IMR-90 (cell line): ENCODE measurements around the gene NACC2. TPM values are rescaled to one million over a fixed set of nuclear protein-coding genes. Genes with fewer than 3 reads are reported as not detected.

ENCODE experiments used
- ATAC-seq: fragments of 200-7000 bp; cut with Tn5 transposase; 2 replicates; pipeline ENCODE4 v1.9.1; 2020; ENCODE audit warnings: low read depth, mild to moderate bottlenecking, moderate library complexity
- BruUV-seq: library from RNA; stranded (reverse); fragments of 400-500 nt; replicated peaks from 2 replicates; lab custom pipeline; 2021; lab: Mats Ljungman, UMichigan
- CTCF ChIA-PET: fragments of 300-600 bp; formaldehyde crosslinking; extraction: SDS; loops from one replicate; lab custom pipeline; 2021; ENCODE audit warnings: antibody characterized with exemption; lab: Yijun Ruan, JAX
- POLR2A ChIA-PET: fragments of 300-600 bp; sonication (Branson Sonifier 250); formaldehyde crosslinking; loops from one replicate; lab custom pipeline; 2022; ENCODE audit warnings: antibody characterized with exemption; ENCODE audit not compliant: unreplicated experiment; lab: Charles Lee
- DNase-seq: peaks from one replicate; pipeline ENCODE4 v3.0.0; 2013
- H2AFZ ChIP-seq: replicated peaks from 2 replicates; pipeline ENCODE3; 2013; ENCODE audit warnings: low read length, mild to moderate bottlenecking; ENCODE audit not compliant: poor library complexity
- H2AK5ac ChIP-seq: 2 replicates; pipeline ENCODE4 v1.6.1; 2013; ENCODE audit warnings: low read depth, low read length, inconsistent platforms
- H2AK9ac ChIP-seq: replicated peaks from 2 replicates; pipeline ENCODE3; 2013; ENCODE audit warnings: mild to moderate bottlenecking, low read depth, low read length, moderate library complexity; ENCODE audit not compliant: poor library complexity
- H2BK120ac ChIP-seq: 2 replicates; pipeline ENCODE4 v1.6.1; 2013; ENCODE audit warnings: low read depth, low read length, inconsistent platforms
- H2BK15ac ChIP-seq: 3 replicates; pipeline ENCODE4 v1.6.1; 2013; ENCODE audit warnings: low read depth, low read length, inconsistent platforms
- H2BK20ac ChIP-seq: 2 replicates; pipeline ENCODE4 v1.6.1; 2013; ENCODE audit warnings: low read depth, mild to moderate bottlenecking, inconsistent platforms, low read length, moderate library complexity
- H2BK5ac ChIP-seq: 2 replicates; pipeline ENCODE4 v1.6.1; 2013; ENCODE audit warnings: mild to moderate bottlenecking, low read depth, low read length, inconsistent platforms; ENCODE audit not compliant: poor library complexity, severe bottlenecking
- H3K14ac ChIP-seq: replicated peaks from 2 replicates; pipeline ENCODE4 v1.6.1; 2013; ENCODE audit warnings: low read depth, low read length, inconsistent platforms
- H3K18ac ChIP-seq: 2 replicates; pipeline ENCODE4 v1.6.1; 2013; ENCODE audit warnings: low read depth, low read length, control low read depth
- H3K23ac ChIP-seq: 2 replicates; pipeline ENCODE4 v1.6.1; 2013; ENCODE audit warnings: low read depth, low read length, inconsistent platforms
- H3K27ac ChIP-seq: 2 replicates; pipeline ENCODE4 v1.5.1; 2013; ENCODE audit warnings: mild to moderate bottlenecking, control low read depth, low read length; ENCODE audit not compliant: insufficient read depth
- H3K27me3 ChIP-seq: 2 replicates; pipeline ENCODE4 v1.6.1; 2013; ENCODE audit warnings: low read length; ENCODE audit not compliant: control insufficient read depth, insufficient read depth
- H3K36me3 ChIP-seq: 2 replicates; pipeline ENCODE4 v1.6.1; 2013; ENCODE audit warnings: low read length, mixed read lengths; ENCODE audit not compliant: control insufficient read depth, insufficient read depth
- H3K4ac ChIP-seq: 2 replicates; pipeline ENCODE4 v1.6.1; 2013; ENCODE audit warnings: low read depth, low read length, inconsistent platforms
- H3K4me1 ChIP-seq: 2 replicates; pipeline ENCODE4 v1.6.1; 2013; ENCODE audit warnings: low read length, mixed read lengths; ENCODE audit not compliant: control insufficient read depth, insufficient read depth
- H3K4me2 ChIP-seq: 2 replicates; pipeline ENCODE4 v1.6.1; 2013; ENCODE audit warnings: low read depth, mild to moderate bottlenecking, control low read depth, low read length, moderate library complexity
- H3K4me3 ChIP-seq: 2 replicates; pipeline ENCODE4 v1.5.1; 2013; ENCODE audit warnings: low read depth, mild to moderate bottlenecking, control low read depth, low read length, moderate library complexity; ENCODE audit not compliant: insufficient read depth
- H3K56ac ChIP-seq: 2 replicates; pipeline ENCODE4 v1.6.1; 2013; ENCODE audit warnings: low read length, inconsistent platforms; ENCODE audit not compliant: insufficient read depth; ENCODE audit errors: extremely low read depth
- H3K79me1 ChIP-seq, 2 experiments: 2 replicates each; pipeline ENCODE4 v1.6.1; 2013; ENCODE audit warnings: low read length in 2 of 2, inconsistent platforms in 1 of 2, low read depth in 1 of 2
- H3K9ac ChIP-seq: 2 replicates; pipeline ENCODE4 v1.6.1; 2013; ENCODE audit warnings: low read depth, low read length, control low read depth
- H3K9me1 ChIP-seq: 2 replicates; pipeline ENCODE4 v1.6.1; 2013; ENCODE audit warnings: low read length, inconsistent platforms; ENCODE audit not compliant: insufficient read depth
- H3K9me3 ChIP-seq: 2 replicates; pipeline ENCODE4 v1.6.1; 2013; ENCODE audit warnings: low read length; ENCODE audit not compliant: control insufficient read depth, insufficient read depth
- H4K20me1 ChIP-seq: 2 replicates; pipeline ENCODE4 v1.6.1; 2013; ENCODE audit warnings: low read length, inconsistent platforms; ENCODE audit not compliant: insufficient read depth
- H4K5ac ChIP-seq: 2 replicates; pipeline ENCODE4 v1.6.1; 2013; ENCODE audit warnings: mild to moderate bottlenecking, low read depth, low read length, control low read depth
- H4K8ac ChIP-seq, 2 experiments: 2 replicates each; pipeline ENCODE4 v1.6.1; 2013; ENCODE audit warnings: low read depth in 2 of 2, low read length in 2 of 2, control low read depth in 1 of 2, inconsistent platforms in 1 of 2
- H4K91ac ChIP-seq: 2 replicates; pipeline ENCODE4 v1.6.1; 2013; ENCODE audit warnings: low read depth, low read length, inconsistent platforms; ENCODE audit not compliant: insufficient read depth
- BHLHE40 ChIP-seq: fragments of 150-350 bp; IDR thresholded peaks from 2 replicates; pipeline ENCODE4 v1.6.1; 2016; ENCODE audit warnings: mild to moderate bottlenecking, low read depth, low read length
- CTCF ChIP-seq: conservative IDR thresholded peaks from 2 replicates; pipeline ENCODE4 v1.5.1; 2012; ENCODE audit warnings: mild to moderate bottlenecking, low read depth, low read length, improper control_type of control experiment
- ELK1 ChIP-seq: fragments of 150-350 bp; IDR thresholded peaks from 2 replicates; pipeline ENCODE4 v1.6.1; 2016; ENCODE audit warnings: low read depth, mild to moderate bottlenecking, low read length, moderate library complexity, borderline replicate concordance
- FOS ChIP-seq: fragments of 150-350 bp; IDR thresholded peaks from 2 replicates; pipeline ENCODE4 v1.6.1; 2016; ENCODE audit warnings: low read depth, low read length
- MAFK ChIP-seq: IDR thresholded peaks from 2 replicates; pipeline ENCODE4 v1.6.1; 2012; ENCODE audit warnings: low read depth, low read length, improper control_type of control experiment
- NFE2L2 ChIP-seq: fragments of 150-350 bp; IDR thresholded peaks from 2 replicates; pipeline ENCODE4 v1.6.1; 2016; ENCODE audit warnings: low read depth, mild to moderate bottlenecking, low read length
- RAD21 ChIP-seq: IDR thresholded peaks from 2 replicates; pipeline ENCODE4 v1.6.1; 2012; ENCODE audit warnings: low read length, improper control_type of control experiment
- RFX5 ChIP-seq: IDR thresholded peaks from 2 replicates; pipeline ENCODE4 v1.8.0; 2012; ENCODE audit warnings: low read depth, mild to moderate bottlenecking, low read length, moderate library complexity
- SMC3 ChIP-seq: fragments of 150-350 bp; IDR thresholded peaks from 2 replicates; pipeline ENCODE4 v1.6.1; 2016; ENCODE audit warnings: low read depth, mild to moderate bottlenecking, antibody characterized with exemption, low read length, moderate library complexity
- USF2 ChIP-seq: fragments of 150-350 bp; IDR thresholded peaks from 2 replicates; pipeline ENCODE4 v1.6.1; 2017; ENCODE audit warnings: mild to moderate bottlenecking, antibody characterized with exemption, low read length, low read depth
- WGBS, 2 experiments: methylation state at CpG; one replicate each; pipeline versions ENCODE4 v1.1.5 to v1.1.7; 2013; ENCODE audit warnings: missing lambda C conversion rate in 2 of 2; ENCODE audit not compliant: insufficient read length in 1 of 2; ENCODE audit errors: extremely low coverage in 2 of 2; 5-methylcytosine and 5-hydroxymethylcytosine counted together
- dilution Hi-C: fragments of 300-500 bp; cut with HindIII; formaldehyde crosslinking; loops from one replicate; pipeline ENCODE4 v1.14.3; 2018; ENCODE audit warnings: low sequenced_read_pairs; ENCODE audit not compliant: unreplicated experiment
- in situ Hi-C: fragments of 300-500 bp; cut with MboI; formaldehyde crosslinking; loops from 3 replicates; pipeline ENCODE4 v1.14.3; 2019; ENCODE audit warnings: low sequenced_read_pairs, inconsistent platforms, mixed read lengths
- intact Hi-C: fragments of 100-400 bp; cut with micrococcal nuclease; formaldehyde crosslinking; loops from 2 replicates; pipeline ENCODE4 v1.10.0; 2022
- polyA plus RNA-seq, 3 experiments: library from polyadenylated mRNA; depleted of rRNA; stranded (reverse); fragments of >200 nt; gene quantifications; 2 replicates each; pipeline ENCODE4 v1.2.3, GENCODE V29; 2012; ENCODE audit warnings: low replicate concordance in 1 of 3
- total RNA-seq: library from RNA; depleted of rRNA; stranded (reverse); fragments of >200 nt; gene quantifications from 2 replicates; pipeline ENCODE4 v1.2.3, GENCODE V29; 2012

The NACC2 gene
- total and polyA plus RNA-seq, 2 of the 4 experiments (the other 2 are of a cell fraction) = 7.9 to 19.0 TPM

GRCh38 chr9:136013524-136014034, 81.5 kb downstream of the NACC2 start:
- no TSS peak for BruUV-seq
- DNase-seq = no peak

More at GRCh38 chr9:136013524-136014034, 81.5 kb downstream of the NACC2 start:
- H2BK5ac ChIP-seq = no peak overlapping the region
- peaks cover 33% of the 10 kb centered on the region for H4K20me1 ChIP-seq
- no peaks in the 10 kb centered on the region for H3K9me3 ChIP-seq
- no peak overlapping the region for H2AK9ac ChIP-seq
- no peak overlapping the region for H2BK15ac ChIP-seq
- no peak overlapping the region for H3K4me2 ChIP-seq
- no peak overlapping the region for H2AFZ ChIP-seq
- no peak for ATAC-seq
- H3K9ac ChIP-seq = no peak overlapping the region
- peaks cover 21% of the 10 kb centered on the region; the same call in 1 of the 2 replicates for H3K36me3 ChIP-seq
- in situ Hi-C loops = no loop called here
- H3K79me1 ChIP-seq = peaks cover 6 to 56% of the 10 kb centered on the region in 2 experiments
- POLR2A ChIA-PET = no interaction called here
- no peaks in the 10 kb centered on the region for H3K27me3 ChIP-seq
- intact Hi-C loops = no loop called here
- 80% methylated on average over 1 of the region's 21 CpGs; no CpG with 5 or more reads in 1 of the 2 experiments for WGBS, 2 experiments
- H3K23ac ChIP-seq = no peak overlapping the region
- H3K27ac ChIP-seq = no peak overlapping the region
- no peak overlapping the region for H4K91ac ChIP-seq
- H3K4ac ChIP-seq = no peak overlapping the region
- TF ChIP-seq CTCF (no peak), FOS (no peak), NFE2L2 (no peak), ELK1 (no peak), BHLHE40 (no peak), USF2 (no peak), MAFK (no peak), SMC3 (no peak), RAD21 (no peak), RFX5 (no peak)
- no peak overlapping the region for H2BK120ac ChIP-seq
- peaks cover 12% of the 10 kb centered on the region for H3K4me1 ChIP-seq
- dilution Hi-C loops = no loop called here
- CTCF ChIA-PET = no interaction called here
- no peak overlapping the region; the same call in 1 of the 2 replicates for H2AK5ac ChIP-seq
- H4K8ac ChIP-seq = no peak overlapping the region
- no peak overlapping the region for H3K14ac ChIP-seq
- peaks cover 9% of the 10 kb centered on the region for H3K9me1 ChIP-seq
- H3K18ac ChIP-seq = no peak overlapping the region
- H3K4me3 ChIP-seq = no peak overlapping the region
- H2BK20ac ChIP-seq = no peak overlapping the region
- H4K5ac ChIP-seq = no peak overlapping the region
- H3K56ac ChIP-seq = no peak overlapping the region
